ENCODE measurements around the gene ZDHHC24.

ZDHHC24 gene

DNA sequence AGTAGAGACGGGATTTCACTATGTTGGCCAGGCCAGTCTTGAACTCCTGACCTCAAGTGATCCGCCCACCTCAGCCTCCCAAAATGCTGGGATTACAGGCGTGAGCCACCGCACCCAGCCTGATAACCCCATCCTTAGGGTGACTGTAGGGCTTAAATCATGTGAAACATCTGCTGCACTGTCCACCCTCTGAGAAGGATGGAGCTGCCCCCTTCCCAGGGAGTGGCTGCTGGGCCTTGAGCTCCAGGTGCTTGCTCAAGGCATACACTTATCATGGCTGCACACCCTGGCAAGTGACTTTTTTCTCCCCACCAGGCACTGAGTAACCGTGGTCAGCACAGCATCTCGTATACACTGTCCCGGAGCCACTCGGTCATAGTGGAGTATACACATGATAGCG is 73.8 kb downstream of the ZDHHC24 start:
- no peaks in the 10 kb centered on the region for H3K9me3 ChIP-seq (ENCODE audit: control insufficient read depth, insufficient read depth, low read length)
- H3K36me3 ChIP-seq (ENCODE audit: control insufficient read depth, insufficient read depth, low read length): peaks cover 27% of the 10 kb centered on the region
- no peak overlapping the region for H3K4me3 ChIP-seq (ENCODE audit: low read depth, low read length)
- no peaks in the 10 kb centered on the region for H3K27me3 ChIP-seq (ENCODE audit: control insufficient read depth, insufficient read depth, low read length)
- no peak overlapping the region for H3K27ac ChIP-seq (ENCODE audit: low read depth, low read length)
- H3K9ac ChIP-seq (ENCODE audit: low read depth, low read length): no peak overlapping the region
- peaks cover 10% of the 10 kb centered on the region; the same call in 1 of the 2 replicates for H3K4me1 ChIP-seq (ENCODE audit: control insufficient read depth, insufficient read depth, low read length)

DNA sequence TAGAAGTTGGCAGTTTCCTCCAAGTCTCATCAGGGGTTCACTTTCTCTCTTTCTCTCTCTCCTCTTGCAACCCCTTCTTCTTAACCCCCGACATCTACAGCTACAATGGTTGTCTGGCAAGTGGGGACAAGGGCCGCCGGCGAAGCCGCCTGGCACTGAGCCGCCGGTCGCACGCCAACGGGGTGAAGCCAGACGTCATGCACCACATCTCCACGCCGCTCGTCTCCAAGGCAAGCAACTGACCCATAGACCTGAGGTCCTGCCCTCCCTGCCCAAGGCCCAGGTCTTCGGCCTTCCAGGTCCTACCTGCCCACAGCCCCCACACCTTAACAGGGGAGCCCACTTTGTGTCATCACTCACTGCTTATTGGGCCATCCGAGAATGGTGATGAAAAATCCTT is 74.7 kb downstream of the ZDHHC24 start:
- H3K27me3 ChIP-seq (ENCODE audit: control insufficient read depth, insufficient read depth, low read length): no peaks in the 10 kb centered on the region
- no peaks in the 10 kb centered on the region for H3K9me3 ChIP-seq (ENCODE audit: control insufficient read depth, insufficient read depth, low read length)
- H3K27ac ChIP-seq (ENCODE audit: low read depth, low read length): no peak overlapping the region
- H3K36me3 ChIP-seq (ENCODE audit: control insufficient read depth, insufficient read depth, low read length): peaks cover 27% of the 10 kb centered on the region
- peaks cover 10% of the 10 kb centered on the region; the same call in 1 of the 2 replicates for H3K4me1 ChIP-seq (ENCODE audit: control insufficient read depth, insufficient read depth, low read length)
- H3K9ac ChIP-seq (ENCODE audit: low read depth, low read length): no peak overlapping the region
- H3K4me3 ChIP-seq (ENCODE audit: low read depth, low read length): no peak overlapping the region
